HEK293T (cell line): ENCODE results near the gene PRICKLE1.
A peak's percentile ranks its signal among the peaks of the same experiment; 100 is the strongest.

Experiments used
- CTCF ChIA-PET: fragments of 350-600 bp; formaldehyde crosslinking; extraction: SDS; loops from one replicate; lab custom pipeline; 2021; ENCODE audit warnings: antibody characterized with exemption, inconsistent platforms; lab: Yijun Ruan, JAX
- POLR2A ChIA-PET: fragments of 350-600 bp; formaldehyde crosslinking; extraction: SDS; loops from one replicate; lab custom pipeline; 2020; ENCODE audit warnings: antibody characterized with exemption, inconsistent platforms; lab: Yijun Ruan, JAX
- DNase-seq: peaks from one replicate; pipeline ENCODE4 v3.0.0; 2012; ENCODE audit warnings: mixed read lengths; ENCODE audit errors: extremely low spot score
- ARNT ChIP-seq: fragments of 450-650 bp; IDR thresholded peaks from 2 replicates; pipeline ENCODE4 v1.6.1; 2017; ENCODE audit warnings: mild to moderate bottlenecking
- BHLHE40 ChIP-seq: fragments of 450-650 bp; IDR thresholded peaks from 2 replicates; pipeline ENCODE4 v1.6.1; 2016; ENCODE audit warnings: mild to moderate bottlenecking, moderate library complexity, borderline replicate concordance
- CTBP1 ChIP-seq: fragments of 450-650 bp; IDR thresholded peaks from 2 replicates; pipeline ENCODE4 v1.6.1; 2016; ENCODE audit warnings: borderline replicate concordance
- ELF4 ChIP-seq: fragments of 450-650 bp; IDR thresholded peaks from 2 replicates; pipeline ENCODE4 v1.6.1; 2017; ENCODE audit warnings: antibody characterized with exemption
- FOXA1 ChIP-seq: fragments of 450-650 bp; IDR thresholded peaks from 2 replicates; pipeline ENCODE4 v1.6.1; 2016; ENCODE audit warnings: mild to moderate bottlenecking
- FOXK2 ChIP-seq: fragments of 450-650 bp; IDR thresholded peaks from 2 replicates; pipeline ENCODE4 v1.6.1; 2016; ENCODE audit warnings: mild to moderate bottlenecking
- FOXM1 ChIP-seq: fragments of 450-650 bp; IDR thresholded peaks from 2 replicates; pipeline ENCODE4 v1.6.1; 2017; ENCODE audit warnings: mild to moderate bottlenecking, borderline replicate concordance
- HDGF ChIP-seq: fragments of 450-650 bp; IDR thresholded peaks from 2 replicates; pipeline ENCODE4 v1.6.1; 2017; ENCODE audit warnings: antibody characterized with exemption, borderline replicate concordance
- L3MBTL2 ChIP-seq: fragments of 450-650 bp; conservative IDR thresholded peaks from 2 replicates; pipeline ENCODE4 v1.6.1; 2016; ENCODE audit warnings: mild to moderate bottlenecking
- LEF1 ChIP-seq: fragments of 450-650 bp; IDR thresholded peaks from 2 replicates; pipeline ENCODE4 v1.6.1; 2017; ENCODE audit warnings: mild to moderate bottlenecking, borderline replicate concordance
- NFRKB ChIP-seq: fragments of 450-650 bp; IDR thresholded peaks from 2 replicates; pipeline ENCODE4 v1.6.1; 2016; ENCODE audit warnings: mild to moderate bottlenecking, moderate library complexity
- PKNOX1 ChIP-seq: fragments of 450-650 bp; IDR thresholded peaks from 2 replicates; pipeline ENCODE4 v1.6.1; 2016
- SP1 ChIP-seq: fragments of 450-650 bp; IDR thresholded peaks from 2 replicates; pipeline ENCODE4 v1.6.1; 2017
- SUZ12 ChIP-seq: fragments of 450-650 bp; IDR thresholded peaks from 2 replicates; pipeline ENCODE4 v1.6.1; 2016; ENCODE audit warnings: mild to moderate bottlenecking
- TARDBP ChIP-seq: fragments of 450-650 bp; IDR thresholded peaks from 2 replicates; pipeline ENCODE4 v1.6.1; 2016
- ZNF384 ChIP-seq: fragments of 450-650 bp; IDR thresholded peaks from 2 replicates; pipeline ENCODE4 v1.6.1; 2016

PRICKLE1 gene

GRCh38 chr12:42524716-42525115, 64.8 kb downstream of the PRICKLE1 start:
- TF ChIP-seq LEF1, result no peak
- POLR2A ChIA-PET, result no interaction called here
- DNase-seq, result no peak
- CTCF ChIA-PET, result no interaction called here

GRCh38 chr12:42516573-42516972, 73.0 kb downstream of the PRICKLE1 start:
- ChIA-PET POLR2A (no interaction called here), CTCF (no interaction called here)
- DNase-seq, result no peak
- TF ChIP-seq TARDBP, result no peak
- TF ChIP-seq BHLHE40, result no peak
- no peak for TF ChIP-seq FOXA1
- no peak for TF ChIP-seq SP1
- TF ChIP-seq ZNF384, result no peak
- no peak for TF ChIP-seq CTBP1
- TF ChIP-seq LEF1, result no peak
- no peak for TF ChIP-seq ELF4
- TF ChIP-seq HDGF, result no peak
- TF ChIP-seq L3MBTL2, result no peak
- TF ChIP-seq FOXM1, result no peak
- TF ChIP-seq NFRKB, result no peak
- TF ChIP-seq FOXK2, result no peak
- no peak for TF ChIP-seq SUZ12

- no peak for DNase-seq
- TF ChIP-seq ARNT (no peak), TARDBP (no peak), ELF4 (no peak), SUZ12 (no peak), CTBP1 (no peak), LEF1 (no peak), SP1 (no peak), PKNOX1 (no peak), FOXM1 (no peak), FOXK2 (no peak), NFRKB (no peak), HDGF (no peak), L3MBTL2 (no peak)
- ChIA-PET CTCF (no interaction called here), POLR2A (no interaction called here)
Measured at GRCh38 chr12:42511656-42512055, 77.9 kb downstream of the PRICKLE1 start.

- CTCF ChIA-PET, result interaction anchor here (0.5 kb wide), 1 partner anchor 202 kb away, joined by 10 read pairs; no protein-coding TSS in a partner anchor
- POLR2A ChIA-PET, result no interaction called here
- TF ChIP-seq FOXM1, result no peak
- TF ChIP-seq HDGF, result no peak
- TF ChIP-seq L3MBTL2, result no peak
- no peak for TF ChIP-seq ELF4
- no peak for TF ChIP-seq SP1
- TF ChIP-seq BHLHE40, result no peak
- no peak for TF ChIP-seq PKNOX1
- TF ChIP-seq CTBP1, result no peak
- TF ChIP-seq FOXK2, result no peak
- no peak for TF ChIP-seq TARDBP
- no peak for TF ChIP-seq ZNF384
Measured at GRCh38 chr12:42510823-42511222, 78.7 kb downstream of the PRICKLE1 start.

GRCh38 chr12:42508913-42509460, 80.6 kb downstream of the PRICKLE1 start:
- no peak for DNase-seq
- TF ChIP-seq CTBP1 (no peak), BHLHE40 (no peak), ZNF384 (no peak), SUZ12 (no peak), LEF1 (no peak), FOXA1 (no peak), TARDBP (no peak), ARNT (no peak), L3MBTL2 (no peak)
- CTCF ChIA-PET, result no interaction called here
- POLR2A ChIA-PET, result no interaction called here

More at GRCh38 chr12:42510823-42511222, 78.7 kb downstream of the PRICKLE1 start:
- DNase-seq, result no peak

- no peak for TF ChIP-seq HDGF
- peak; percentile 33; the same call in 1 of the 2 replicates for TF ChIP-seq PKNOX1
- CTCF ChIA-PET, result interaction anchor here (0.5 kb wide), 1 partner anchor 9 kb away, joined by 3 read pairs; no protein-coding TSS in a partner anchor
- DNase-seq, result no peak
- POLR2A ChIA-PET, result no interaction called here
Measured at GRCh38 chr12:42507565-42507964, 82.0 kb downstream of the PRICKLE1 start.

GRCh38 chr12:42507081-42507480, 82.5 kb downstream of the PRICKLE1 start:
- DNase-seq, result no peak
- ChIA-PET POLR2A (no interaction called here), CTCF (no interaction called here)
- no peak for TF ChIP-seq ELF4
- TF ChIP-seq TARDBP, result no peak
- TF ChIP-seq LEF1, result no peak
- TF ChIP-seq ARNT, result no peak
- no peak for TF ChIP-seq PKNOX1
- no peak for TF ChIP-seq BHLHE40
- no peak for TF ChIP-seq SUZ12
- no peak for TF ChIP-seq FOXA1
- TF ChIP-seq SP1, result no peak
- no peak for TF ChIP-seq FOXK2
